GM21528 (cell line): Measurements from ENCODE around the gene TMEM52B.

ENCODE experiments used
- ATAC-seq: cut with Tn5 transposase; IDR thresholded peaks from one replicate; pipeline ENCODE4 v1.9.1; 2021; ENCODE audit warnings: mild to moderate bottlenecking, moderate library complexity; ENCODE audit not compliant: unreplicated experiment, low FRiP score

TMEM52B gene

DNA sequence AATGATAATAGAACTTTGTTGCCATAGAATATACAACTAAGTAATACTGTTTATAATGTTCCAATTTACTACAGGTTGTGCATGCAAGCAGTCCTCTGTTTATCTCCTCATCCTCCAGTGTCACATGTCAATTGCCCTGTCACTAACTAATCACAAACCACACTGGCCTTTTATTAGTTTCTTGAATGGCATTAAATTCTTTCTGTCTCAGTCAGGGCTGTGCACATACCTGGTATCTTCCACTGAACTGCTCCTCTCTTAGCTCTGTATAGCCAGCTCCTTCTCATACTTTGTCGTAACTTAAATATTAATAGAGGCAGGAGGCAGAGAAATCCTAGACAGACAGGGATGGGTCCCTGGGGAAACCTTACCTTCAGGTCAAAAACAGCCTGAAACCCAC, 57.9 kb downstream of the TMEM52B start:
- no peak for ATAC-seq

- no peak for ATAC-seq
These were observed 59.7 kb downstream of the TMEM52B start for GRCh38 chr12:10238526-10238925.

DNA sequence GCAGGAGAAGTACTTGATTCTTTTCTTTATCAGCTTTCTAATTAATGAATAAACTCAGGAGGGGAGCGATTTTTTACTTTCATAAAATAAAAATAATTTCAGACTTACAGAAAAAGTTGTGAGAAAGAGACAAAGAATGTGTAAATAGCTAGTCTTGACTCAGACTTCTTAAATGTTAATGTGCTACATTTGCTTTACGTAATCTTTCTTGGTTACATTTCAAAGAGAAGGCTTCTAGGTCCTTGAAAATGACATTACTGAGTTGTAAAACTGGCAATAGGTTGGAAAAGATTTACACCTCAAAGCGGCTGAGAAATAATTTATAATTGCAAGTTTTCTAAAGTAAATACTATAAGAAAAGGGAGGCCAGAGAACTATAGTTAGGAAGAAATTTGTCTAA, 62.5 kb downstream of the TMEM52B start:
- ATAC-seq, result no peak
